ENCODE measurements around the gene NRXN3.
"Not testable (repeated sequence)": the region's sequence is repeated elsewhere in the genome, so short reads cannot be mapped to it uniquely, and the experiment has no call there.

The NRXN3 gene

GRCh38 chr14:79730196-79730595 lies 1560.0 kb downstream of the NRXN3 start:
- DNase-seq, result no peak

DNA sequence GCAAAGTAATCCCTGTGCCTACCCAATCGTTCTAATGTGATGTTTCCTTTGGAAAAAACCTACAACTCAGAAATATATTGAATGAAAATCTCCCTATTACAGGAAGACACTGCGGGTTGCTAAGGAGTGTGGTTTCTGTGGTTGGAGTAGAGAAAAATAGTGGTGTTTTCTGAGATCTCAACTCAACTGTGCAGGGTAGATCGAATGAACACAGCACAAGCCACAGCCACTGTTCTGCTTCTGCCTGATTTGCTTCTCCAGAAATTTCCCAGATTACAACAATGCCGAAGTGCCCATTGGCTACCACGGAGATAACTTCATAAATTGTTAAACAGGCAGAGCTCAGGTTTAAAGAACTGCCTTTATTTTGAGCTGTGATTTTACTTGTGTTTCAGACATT lies 1560.8 kb downstream of the NRXN3 start:
- DNase-seq, result no peak

DNA sequence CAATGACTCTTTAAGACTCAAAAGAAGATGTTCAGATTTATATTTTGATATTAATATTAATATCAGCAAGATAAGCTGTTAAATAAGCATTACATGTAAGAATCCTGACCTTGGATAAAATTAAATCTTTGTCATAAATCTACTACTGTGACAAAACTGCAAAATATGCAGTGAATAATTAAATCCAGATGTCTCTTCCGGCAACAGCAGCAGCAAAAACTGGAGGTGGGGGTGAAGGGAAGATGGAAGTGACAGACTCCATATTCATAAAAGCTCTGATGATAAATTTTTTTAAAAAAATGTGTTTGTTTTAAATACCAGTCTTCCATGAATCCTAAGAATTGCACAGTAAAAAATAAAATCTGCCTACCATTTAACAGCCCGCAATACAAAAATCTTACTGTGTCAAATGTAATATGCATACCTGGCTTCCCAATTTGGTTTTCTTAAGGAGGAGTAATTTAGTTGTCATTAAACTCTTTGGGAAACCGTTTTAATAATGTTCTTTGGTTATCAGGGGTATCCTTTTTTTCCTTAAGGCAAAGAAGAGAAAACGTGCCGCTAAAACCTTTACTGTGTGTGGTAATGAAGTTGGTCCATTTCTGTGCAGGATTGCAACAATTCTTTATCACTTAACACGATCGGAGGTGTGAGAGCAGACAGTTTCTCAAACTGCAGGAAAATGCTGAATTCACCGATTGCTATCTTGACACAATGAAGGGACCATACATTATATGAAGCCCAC lies 1562.9 kb downstream of the NRXN3 start:
- no peak for DNase-seq

DNA sequence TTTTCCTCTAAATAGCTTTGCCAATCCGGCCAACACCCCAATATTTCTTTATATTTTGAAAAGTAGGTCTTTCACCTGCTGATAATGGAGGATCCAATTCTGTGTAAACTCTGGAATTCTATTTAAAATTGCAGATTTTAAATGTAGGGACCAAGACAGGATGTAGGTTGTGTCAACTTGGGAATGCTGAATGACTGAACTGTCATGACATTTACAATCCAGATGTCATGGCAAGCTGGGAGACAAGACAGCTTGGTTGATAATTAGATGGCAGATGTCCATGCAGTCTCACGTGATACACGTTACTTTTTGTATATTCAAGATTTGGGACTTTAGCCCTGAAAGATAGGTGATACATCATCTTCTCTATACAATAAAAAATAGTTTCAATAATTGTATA lies 1564.0 kb downstream of the NRXN3 start:
- DNase-seq, result no peak

GRCh38 chr14:79734656-79735055 lies 1564.5 kb downstream of the NRXN3 start:
- DNase-seq, result no peak

DNA sequence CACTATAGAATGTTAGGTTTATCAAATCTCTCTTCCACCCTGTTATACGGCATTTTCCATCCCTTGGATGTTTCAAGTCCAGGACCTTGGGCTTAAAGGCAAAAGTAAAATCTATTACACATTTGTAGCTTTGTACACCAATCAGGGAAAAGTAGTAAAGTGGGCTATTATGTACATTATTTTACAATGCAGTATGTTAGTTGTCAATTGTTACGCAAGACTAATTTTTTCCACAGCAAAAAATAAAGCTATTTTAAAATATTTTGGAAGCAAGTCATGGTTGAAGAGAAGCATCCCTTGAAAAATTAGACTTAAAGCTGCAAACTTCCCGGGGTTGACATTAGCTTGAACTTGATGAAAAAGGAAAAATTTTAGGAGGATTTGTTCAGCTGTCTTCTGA lies 1564.9 kb downstream of the NRXN3 start:
- no peak for DNase-seq

DNA sequence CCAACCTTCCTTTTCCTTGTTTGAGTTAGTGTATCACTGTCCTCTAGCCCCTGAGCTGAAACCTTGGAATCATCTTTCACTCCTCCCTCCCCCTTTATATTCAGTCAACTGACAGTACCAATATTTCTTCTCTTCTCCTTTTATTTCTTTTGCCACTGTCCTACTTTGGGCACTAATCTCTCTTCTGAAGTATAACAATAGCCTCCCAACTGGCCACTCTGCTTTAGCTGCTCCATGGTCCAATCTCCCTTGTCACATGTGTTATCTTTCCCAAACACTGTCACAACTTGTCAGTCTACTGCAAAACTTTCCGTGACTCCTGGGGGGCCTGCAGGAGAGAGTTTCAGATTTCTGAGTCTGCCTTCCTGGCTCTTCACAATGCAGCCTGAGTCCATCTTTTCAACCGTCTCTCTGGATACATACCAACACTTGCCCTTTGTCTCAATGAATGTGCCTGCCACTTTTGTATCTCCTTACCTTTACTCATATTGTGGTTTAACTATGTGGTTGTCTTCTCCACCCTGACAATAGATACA lies 1570.0 kb downstream of the NRXN3 start:
- DNase-seq, result no peak

GRCh38 chr14:79742142-79742541 lies 1572.0 kb downstream of the NRXN3 start:
- DNase-seq, result no peak

DNA sequence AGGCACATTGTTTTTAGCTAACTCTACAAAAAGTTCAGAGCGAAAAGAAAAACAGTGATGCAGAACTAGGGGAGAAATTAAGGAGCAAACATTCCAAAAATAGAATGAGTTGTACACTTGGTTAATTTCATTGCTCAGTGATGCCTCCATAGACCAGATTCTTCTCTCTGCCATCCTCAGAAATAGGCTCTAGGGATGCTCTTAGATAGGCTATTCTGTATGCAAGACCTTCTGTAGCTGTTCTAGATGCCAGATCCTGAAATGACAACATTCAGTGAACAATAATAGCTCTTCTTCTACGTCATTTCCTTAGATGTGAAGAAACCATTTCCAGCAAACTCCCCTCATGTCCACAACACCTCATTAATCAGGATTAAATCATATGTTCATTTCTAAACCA lies 1574.9 kb downstream of the NRXN3 start:
- no peak for DNase-seq

GRCh38 chr14:79749065-79749464 lies 1578.9 kb downstream of the NRXN3 start:
- DNase-seq, result no peak

GRCh38 chr14:79758985-79759384 lies 1588.8 kb downstream of the NRXN3 start:
- no peak for DNase-seq

DNA sequence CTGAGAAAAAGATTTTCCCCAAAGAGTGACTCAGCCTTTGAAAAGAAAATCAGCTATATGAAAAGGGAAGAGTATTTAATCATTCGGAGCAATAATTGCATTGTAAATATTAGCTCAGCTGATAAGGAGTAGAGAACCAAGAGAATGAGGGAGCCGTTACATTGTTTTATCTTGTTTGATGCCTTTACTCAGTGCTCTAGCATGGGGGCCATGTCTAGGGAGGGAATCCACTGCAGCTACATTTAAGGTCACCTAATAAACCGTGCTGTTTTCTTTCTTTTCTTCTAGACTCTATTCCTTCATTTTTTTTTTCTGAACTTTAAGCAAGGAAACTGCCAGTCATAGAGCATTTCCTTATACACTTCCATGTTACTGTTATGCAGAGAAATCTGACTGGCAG lies 1594.2 kb downstream of the NRXN3 start:
- no peak for DNase-seq

GRCh38 chr14:79766511-79766910 lies 1596.3 kb downstream of the NRXN3 start:
- DNase-seq, result no peak

- DNase-seq, result no peak
These were observed 1597.1 kb downstream of the NRXN3 start for GRCh38 chr14:79767251-79767650.

DNA sequence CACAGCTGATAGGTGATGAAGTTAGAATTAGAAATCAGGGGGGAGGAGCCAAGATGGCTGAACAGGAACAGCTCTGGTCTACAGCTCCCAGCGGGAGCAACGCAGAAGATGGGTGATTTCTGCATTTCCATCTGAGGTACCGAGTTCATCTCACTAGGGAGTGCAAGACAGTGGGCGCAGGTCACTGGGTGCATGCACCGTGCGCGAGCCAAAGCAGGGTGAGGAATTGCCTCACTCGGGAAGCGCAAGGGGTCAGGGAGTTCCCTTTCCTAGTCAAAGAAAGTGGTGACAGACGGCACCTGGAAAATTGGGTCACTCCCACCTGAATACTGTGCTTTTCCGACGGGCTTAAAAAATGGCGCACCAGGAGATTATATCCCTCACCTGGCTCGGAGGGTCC lies 1597.5 kb downstream of the NRXN3 start:
- not testable (repeated sequence) for DNase-seq

DNA sequence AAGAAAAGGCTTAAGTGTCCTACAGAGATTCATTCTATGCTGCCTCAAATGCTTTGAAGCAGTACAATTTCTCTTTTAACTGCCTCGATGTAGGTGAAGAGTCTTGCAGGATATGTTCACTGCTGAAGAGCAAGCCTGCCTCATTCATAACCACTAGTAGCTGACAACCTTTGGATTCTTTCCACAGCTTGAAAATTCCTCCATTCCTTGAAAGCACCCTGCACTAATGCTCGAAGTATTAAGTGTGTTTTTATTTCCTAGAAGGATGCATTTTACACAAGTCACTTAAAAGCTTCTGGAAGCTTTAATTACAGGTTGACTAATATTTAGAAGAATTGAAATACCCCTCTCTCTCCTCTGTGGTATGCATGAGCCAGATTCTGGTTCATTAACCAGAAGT lies 1611.7 kb downstream of the NRXN3 start:
- DNase-seq, result no peak

- no peak for DNase-seq
These were observed 1612.9 kb downstream of the NRXN3 start for GRCh38 chr14:79783041-79783440.

DNA sequence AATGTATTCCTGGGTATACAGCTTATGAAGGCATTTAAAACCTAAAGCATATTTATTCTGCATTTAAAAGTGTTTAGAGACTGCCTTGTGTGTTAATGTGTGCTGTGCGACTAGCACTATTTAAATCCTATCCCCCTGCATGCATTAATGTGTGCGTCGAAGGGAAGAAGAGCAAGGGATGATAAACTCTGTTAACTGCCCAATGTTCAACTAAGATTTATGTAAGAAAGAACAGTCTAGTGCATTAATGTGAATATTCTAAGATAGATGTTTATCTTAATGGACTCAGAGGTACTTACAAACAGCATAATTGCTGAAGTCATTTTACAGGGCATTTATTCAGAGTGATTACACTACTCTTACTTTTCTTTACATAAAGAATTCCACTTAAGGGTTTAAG lies 1616.3 kb downstream of the NRXN3 start:
- DNase-seq, result no peak

DNA sequence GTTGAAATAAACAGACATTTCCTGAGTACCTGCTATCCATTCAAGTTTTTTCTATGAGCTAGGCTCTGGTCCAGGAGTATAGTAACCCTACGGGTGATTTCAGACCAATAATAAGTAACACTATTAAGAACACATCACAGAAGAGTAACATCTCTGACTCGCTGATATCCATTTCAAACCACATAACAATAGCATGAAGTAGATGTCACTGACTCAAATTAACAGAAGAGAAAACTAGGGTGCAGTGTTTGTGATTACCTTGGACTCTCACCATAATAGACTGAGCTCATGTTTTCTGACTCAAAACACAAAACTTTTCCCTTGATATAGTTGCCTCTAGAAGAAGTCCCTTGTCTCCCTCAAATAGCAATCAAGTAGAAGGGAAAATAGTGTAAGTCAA lies 1618.2 kb downstream of the NRXN3 start:
- no peak for DNase-seq

GRCh38 chr14:79791055-79791732 lies 1621.0 kb downstream of the NRXN3 start:
- DNase-seq, result no peak

DNA sequence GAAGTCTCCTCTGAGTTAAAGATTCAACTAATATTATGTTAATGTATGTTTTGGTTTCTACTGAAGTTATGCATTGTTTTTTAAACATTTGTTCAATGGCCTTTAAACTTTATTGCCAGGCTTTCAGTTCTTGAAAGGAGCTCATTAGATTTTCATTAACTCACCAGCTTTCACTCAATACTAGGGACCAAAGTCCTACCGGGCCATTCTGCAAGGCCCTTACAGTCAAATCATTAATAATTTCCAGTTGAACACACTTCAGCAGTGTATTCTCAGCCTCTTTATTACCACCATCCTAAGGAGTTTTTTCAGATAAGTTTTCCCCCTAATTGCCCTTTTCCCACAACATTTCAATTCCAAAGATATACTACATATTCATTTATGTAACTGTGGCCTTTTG lies 1631.9 kb downstream of the NRXN3 start:
- DNase-seq, result no peak

DNA sequence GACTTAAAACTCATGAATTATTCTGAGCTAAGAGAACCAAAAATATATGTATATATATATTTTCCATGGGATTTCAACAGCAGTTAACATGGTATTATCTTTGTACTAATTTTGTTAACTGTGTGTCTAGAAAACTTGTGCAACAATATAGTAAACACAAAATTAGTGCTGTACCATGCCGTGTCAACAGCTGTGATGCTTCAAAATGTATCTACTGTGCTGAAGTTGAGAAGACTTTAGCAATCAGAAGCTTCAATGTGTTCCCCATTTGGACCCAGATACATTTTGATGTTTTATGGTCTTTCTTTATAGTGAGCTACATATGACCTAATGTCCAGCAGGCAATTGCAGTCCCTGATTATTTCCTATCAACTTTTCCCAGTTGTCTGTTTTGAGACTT lies 1635.5 kb downstream of the NRXN3 start:
- no peak for DNase-seq

DNA sequence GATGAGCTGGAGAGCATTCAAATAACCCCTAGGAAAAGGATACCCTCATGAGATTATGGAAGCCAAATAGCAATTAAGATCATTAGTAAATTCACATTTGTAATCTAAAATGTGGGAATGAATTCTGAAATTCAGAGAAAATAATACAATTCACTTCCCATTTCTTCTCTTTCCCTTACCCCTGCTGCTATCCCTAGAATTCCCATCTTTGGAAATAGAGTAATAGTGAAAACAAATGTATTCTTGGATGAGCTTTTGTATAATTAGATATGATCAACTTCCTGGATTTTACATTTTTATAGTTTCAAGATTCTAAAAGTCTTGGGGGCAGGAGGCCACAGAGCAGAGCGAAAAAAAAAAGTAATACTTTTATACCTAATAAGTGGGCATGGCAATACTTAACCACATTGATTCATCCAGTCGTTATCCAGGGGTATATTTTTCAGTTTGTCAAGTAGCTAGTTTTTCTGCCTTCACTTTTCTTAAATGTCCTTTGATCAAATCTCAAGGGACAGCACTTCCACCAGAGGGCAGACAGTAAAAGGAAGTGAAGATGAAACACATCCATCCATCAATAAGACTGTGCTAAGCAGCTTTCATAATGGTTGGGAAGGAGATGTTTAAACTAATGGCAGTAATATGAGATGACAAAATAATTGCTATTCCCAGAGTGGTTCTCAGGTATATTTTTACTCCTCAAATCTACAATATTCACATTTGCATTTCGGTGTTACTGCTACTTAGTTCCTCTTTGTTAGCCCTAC lies 1639.9 kb downstream of the NRXN3 start:
- no peak for DNase-seq
